Trophoblast cell (in vitro differentiated cells and primary cell): Measurements from ENCODE around the gene GNAO1. TPM values are rescaled to one million over a fixed set of nuclear protein-coding genes. Genes with fewer than 3 reads are reported as not detected.

Experiments
- DNase-seq, 2 donors: peaks; one replicate each; pipeline ENCODE4 v3.0.0-alpha.2; 2016
- H2AFZ ChIP-seq: 2 replicates; pipeline ENCODE4 v1.6.1; 2013; ENCODE audit warnings: low read length, moderate library complexity, mild to moderate bottlenecking; ENCODE audit not compliant: insufficient read depth, poor library complexity
- H2AK5ac ChIP-seq: 2 replicates; pipeline ENCODE4 v1.6.1; 2013; ENCODE audit warnings: mild to moderate bottlenecking, low read length
- H2BK120ac ChIP-seq: 2 replicates; pipeline ENCODE4 v1.6.1; 2013; ENCODE audit warnings: low read length, mild to moderate bottlenecking, moderate library complexity; ENCODE audit not compliant: insufficient read depth, poor library complexity
- H2BK12ac ChIP-seq: 2 replicates; pipeline ENCODE4 v1.6.1; 2013; ENCODE audit warnings: mild to moderate bottlenecking, low read length, moderate library complexity
- H2BK5ac ChIP-seq: 2 replicates; pipeline ENCODE4 v1.6.1; 2013; ENCODE audit warnings: low read length, low read depth, moderate library complexity, mild to moderate bottlenecking; ENCODE audit not compliant: poor library complexity
- H3K14ac ChIP-seq: 2 replicates; pipeline ENCODE4 v1.6.1; 2013; ENCODE audit warnings: mild to moderate bottlenecking, low read length
- H3K18ac ChIP-seq: 2 replicates; pipeline ENCODE4 v1.6.1; 2013; ENCODE audit warnings: mild to moderate bottlenecking, low read length
- H3K23ac ChIP-seq: 2 replicates; pipeline ENCODE4 v1.6.1; 2013; ENCODE audit warnings: low read length
- H3K27ac ChIP-seq: 2 replicates; pipeline ENCODE4 v1.5.1; 2013; ENCODE audit warnings: low read depth, mild to moderate bottlenecking, inconsistent platforms, low read length, moderate library complexity
- H3K27me3 ChIP-seq: 2 replicates; pipeline ENCODE4 v1.6.1; 2013; ENCODE audit warnings: inconsistent platforms, mild to moderate bottlenecking, low read length, moderate library complexity; ENCODE audit not compliant: insufficient read depth
- H3K36me3 ChIP-seq, 2 experiments: 1 replicate in 1 of 2; 2 replicates in 1 of 2; pipeline ENCODE4 v1.6.1; 2013; ENCODE audit warnings: low read length in 2 of 2, mild to moderate bottlenecking in 2 of 2, moderate library complexity in 1 of 2; ENCODE audit not compliant: insufficient read depth in 2 of 2, control insufficient read depth in 1 of 2
- H3K4ac ChIP-seq: 2 replicates; pipeline ENCODE4 v1.6.1; 2013; ENCODE audit warnings: low read depth, mild to moderate bottlenecking, low read length, moderate library complexity
- H3K4me1 ChIP-seq, 2 experiments: 1 replicate in 1 of 2; 2 replicates in 1 of 2; pipeline ENCODE4 v1.6.1; 2013; ENCODE audit warnings: low read length in 2 of 2, mild to moderate bottlenecking in 2 of 2, moderate library complexity in 1 of 2; ENCODE audit not compliant: insufficient read depth in 2 of 2, control insufficient read depth in 1 of 2
- H3K4me2 ChIP-seq: 2 replicates; pipeline ENCODE4 v1.6.1; 2013; ENCODE audit warnings: inconsistent platforms, mild to moderate bottlenecking, low read length, moderate library complexity
- H3K4me3 ChIP-seq: 2 replicates; pipeline ENCODE4 v1.5.1; 2013; ENCODE audit warnings: mild to moderate bottlenecking, low read depth, low read length, inconsistent platforms
- H3K79me1 ChIP-seq: one replicate; pipeline ENCODE4 v1.6.1; 2013; ENCODE audit warnings: low read length
- H3K79me2 ChIP-seq: 2 replicates; pipeline ENCODE4 v1.6.1; 2013; ENCODE audit warnings: low read length, mild to moderate bottlenecking; ENCODE audit not compliant: control insufficient read depth, insufficient read depth, poor library complexity
- H3K9ac ChIP-seq: 2 replicates; pipeline ENCODE4 v1.6.1; 2013; ENCODE audit warnings: mild to moderate bottlenecking, low read length
- H3K9me3 ChIP-seq: 2 replicates; pipeline ENCODE4 v1.6.1; 2013; ENCODE audit warnings: low read depth, mild to moderate bottlenecking, control low read depth, inconsistent platforms, low read length; ENCODE audit not compliant: insufficient read depth
- H4K12ac ChIP-seq: 2 replicates; pipeline ENCODE4 v1.6.1; 2013; ENCODE audit warnings: low read depth, mild to moderate bottlenecking, low read length, moderate library complexity
- H4K8ac ChIP-seq: 2 replicates; pipeline ENCODE4 v1.6.1; 2013; ENCODE audit warnings: low read depth, mild to moderate bottlenecking, low read length, moderate library complexity
- H4K91ac ChIP-seq: one replicate; pipeline ENCODE4 v1.6.1; 2013; ENCODE audit warnings: low read depth, mild to moderate bottlenecking, low read length, moderate library complexity
- WGBS: extraction: QIAGEN DNeasy Blood & Tissue Kit; methylation state at CpG from one replicate; pipeline ENCODE4 v1.1.7; 2013; ENCODE audit warnings: missing lambda C conversion rate; ENCODE audit not compliant: insufficient read length, insufficient coverage; ENCODE audit errors: extremely low coverage; 5-methylcytosine and 5-hydroxymethylcytosine counted together
- polyA plus RNA-seq: library from polyadenylated mRNA; stranded (reverse); fragments of 200-250 nt; gene quantifications from 2 replicates; pipeline ENCODE4 v1.2.3, GENCODE V29; 2013

Gene GNAO1
- polyA plus RNA-seq = 4.0 and 4.1 TPM in 2 replicates

DNA sequence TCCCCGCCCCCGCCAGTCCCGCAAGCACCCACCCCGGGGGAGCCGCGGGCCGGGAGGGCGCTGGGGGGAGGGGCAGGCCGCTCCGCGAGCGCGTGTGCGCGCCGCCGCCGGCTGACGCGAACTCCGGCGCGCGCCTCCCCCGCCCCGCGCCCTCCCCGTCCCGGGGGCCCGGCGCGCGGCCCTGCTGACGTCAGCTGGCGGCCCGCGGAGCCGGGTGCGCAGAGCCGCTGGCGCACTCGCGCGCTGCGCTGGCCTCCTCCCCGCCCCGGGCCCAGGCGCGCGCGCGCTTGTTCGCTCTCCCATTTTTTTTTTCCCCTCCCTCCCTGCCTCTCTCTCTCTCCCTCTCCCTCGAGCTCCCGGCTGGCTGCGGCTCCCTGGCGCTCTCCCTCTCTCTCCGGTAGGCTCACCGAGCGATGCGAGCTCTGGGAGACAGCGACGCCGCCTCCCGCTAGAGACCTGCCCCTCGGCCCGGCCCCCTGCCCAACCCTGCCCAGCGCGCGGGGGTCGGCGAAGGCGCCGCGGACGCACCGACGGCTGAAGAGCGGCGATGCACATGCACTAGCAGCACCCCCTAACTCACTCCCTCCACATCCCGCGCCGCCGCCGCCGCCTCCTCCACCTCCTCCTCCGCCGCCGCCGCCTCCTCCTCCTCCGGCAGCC is at the start of gene GNAO1:
TSS of gene GNAO1 (plus strand) at position 334 of the 660 bp plus-strand sequence. CDS start 747 bp downstream, outside the sequence.
- peaks cover 2% of the 10 kb centered on the region for H3K79me1 ChIP-seq
- no peak within 1 kb of the TSS for H3K14ac ChIP-seq
- H2AFZ ChIP-seq = peak within 1 kb of the TSS; percentile 75
- peaks cover 35% of the 10 kb centered on the region for H3K27me3 ChIP-seq
- peak within 1 kb of the TSS; percentile 24 for H2BK12ac ChIP-seq
- peak within 1 kb of the TSS; percentile 76 for H3K4me3 ChIP-seq
- H3K9ac ChIP-seq = no peak within 1 kb of the TSS
- no peaks in the 10 kb centered on the region for H3K79me2 ChIP-seq
- H4K91ac ChIP-seq = peak within 1 kb of the TSS; percentile 5
- H3K36me3 ChIP-seq = no peaks in the 10 kb centered on the region
- DNase-seq = peak; percentile 62 to 79
- no peak within 1 kb of the TSS for H3K23ac ChIP-seq
- H3K4me2 ChIP-seq = peak within 1 kb of the TSS; percentile 92
- H3K9me3 ChIP-seq = no peaks in the 10 kb centered on the region
- H2AK5ac ChIP-seq = no peak within 1 kb of the TSS
- no peak within 1 kb of the TSS for H2BK5ac ChIP-seq
- peak within 1 kb of the TSS; percentile 65 for H4K12ac ChIP-seq
- H3K18ac ChIP-seq = peak within 1 kb of the TSS; percentile 82
- H3K4me1 ChIP-seq = peaks cover 7 to 8% of the 10 kb centered on the region in 2 experiments
- peak within 1 kb of the TSS; percentile 75 for H2BK120ac ChIP-seq
- WGBS = no CpG with 5 or more reads among the region's 91 CpGs
- peak within 1 kb of the TSS; percentile 11 for H3K27ac ChIP-seq
- H3K4ac ChIP-seq = peak within 1 kb of the TSS; percentile 10
- peak within 1 kb of the TSS; percentile 43 for H4K8ac ChIP-seq

GRCh38 chr16:56143666-56144065 is 47.6 kb upstream of the GNAO1 start:
- Histone ChIP-seq H3K18ac (no peak overlapping the region), H3K4ac (no peak overlapping the region), H2BK120ac (no peak overlapping the region), H2BK12ac (no peak overlapping the region), H3K23ac (no peak overlapping the region), H3K9ac (no peak overlapping the region), H3K14ac (no peak overlapping the region), H4K12ac (no peak overlapping the region), H4K8ac (no peak overlapping the region), H3K4me1 (no peaks in the 10 kb centered on the region), H2AFZ (no peak overlapping the region), H3K36me3 (no peaks in the 10 kb centered on the region), H3K79me1 (no peaks in the 10 kb centered on the region), H3K79me2 (no peaks in the 10 kb centered on the region), H3K4me2 (no peak overlapping the region), H4K91ac (no peak overlapping the region), H3K27me3 (no peaks in the 10 kb centered on the region), H3K4me3 (no peak overlapping the region), H2AK5ac (no peak overlapping the region), H2BK5ac (no peak overlapping the region), H3K9me3 (no peaks in the 10 kb centered on the region), H3K27ac (no peak overlapping the region)
- DNase-seq = no peak
- no CpG with 5 or more reads among the region's 1 CpG for WGBS

GRCh38 chr16:56145369-56145768 is 45.9 kb upstream of the GNAO1 start:
- H3K27ac ChIP-seq = no peak overlapping the region
- WGBS = no CpG with 5 or more reads among the region's 2 CpGs
- H2BK120ac ChIP-seq = no peak overlapping the region
- no peak overlapping the region for H2BK5ac ChIP-seq
- DNase-seq = no peak
- no peak overlapping the region for H3K4me2 ChIP-seq
- no peaks in the 10 kb centered on the region for H3K36me3 ChIP-seq
- H3K9ac ChIP-seq = no peak overlapping the region
- no peaks in the 10 kb centered on the region for H3K9me3 ChIP-seq
- no peak overlapping the region for H3K14ac ChIP-seq
- H3K4me3 ChIP-seq = no peak overlapping the region
- no peak overlapping the region for H3K4ac ChIP-seq
- H3K79me2 ChIP-seq = no peaks in the 10 kb centered on the region
- H4K12ac ChIP-seq = no peak overlapping the region
- no peaks in the 10 kb centered on the region for H3K79me1 ChIP-seq
- H3K4me1 ChIP-seq = no peaks in the 10 kb centered on the region
- H2BK12ac ChIP-seq = no peak overlapping the region
- no peak overlapping the region for H2AFZ ChIP-seq
- H2AK5ac ChIP-seq = no peak overlapping the region
- H4K91ac ChIP-seq = no peak overlapping the region
- no peak overlapping the region for H3K18ac ChIP-seq
- no peak overlapping the region for H4K8ac ChIP-seq
- H3K23ac ChIP-seq = no peak overlapping the region
- no peaks in the 10 kb centered on the region for H3K27me3 ChIP-seq

DNA sequence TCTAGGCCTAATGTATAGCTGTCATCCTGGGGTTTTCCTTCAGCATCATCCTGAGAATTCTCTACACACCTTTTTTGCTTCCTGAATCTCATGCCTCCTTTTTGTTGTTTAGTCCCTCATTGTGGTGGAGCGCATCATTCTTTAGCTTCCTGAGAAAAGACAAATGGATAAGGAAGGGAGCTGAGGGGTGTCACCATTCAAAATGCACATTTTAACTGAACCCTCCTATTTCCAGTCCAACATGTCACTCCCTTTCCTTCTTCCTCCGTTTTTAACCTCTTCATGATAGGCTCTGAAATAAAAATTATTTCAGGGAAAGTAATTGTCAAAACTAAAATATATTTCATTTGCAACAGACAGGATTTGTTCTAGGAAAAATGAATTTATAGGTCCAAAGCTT is 39.7 kb upstream of the GNAO1 start:
- no peaks in the 10 kb centered on the region for H3K4me1 ChIP-seq
- WGBS = no CpG with 5 or more reads among the region's 2 CpGs
- no peak overlapping the region for H3K14ac ChIP-seq
- H2BK120ac ChIP-seq = no peak overlapping the region
- no peaks in the 10 kb centered on the region for H3K79me2 ChIP-seq
- no peak overlapping the region for H4K8ac ChIP-seq
- H2BK5ac ChIP-seq = no peak overlapping the region
- no peak overlapping the region for H3K4me2 ChIP-seq
- DNase-seq = no peak
- H3K9ac ChIP-seq = no peak overlapping the region
- H3K36me3 ChIP-seq = no peaks in the 10 kb centered on the region
- H2AFZ ChIP-seq = no peak overlapping the region
- no peak overlapping the region for H3K4me3 ChIP-seq
- no peaks in the 10 kb centered on the region for H3K27me3 ChIP-seq
- H3K23ac ChIP-seq = no peak overlapping the region
- no peak overlapping the region for H2BK12ac ChIP-seq
- no peak overlapping the region for H3K27ac ChIP-seq
- no peak overlapping the region for H2AK5ac ChIP-seq
- H4K12ac ChIP-seq = no peak overlapping the region
- H3K18ac ChIP-seq = no peak overlapping the region
- H3K9me3 ChIP-seq = no peaks in the 10 kb centered on the region
- no peak overlapping the region for H3K4ac ChIP-seq
- H4K91ac ChIP-seq = no peak overlapping the region
- no peaks in the 10 kb centered on the region for H3K79me1 ChIP-seq
